GM18951 (cell line): ENCODE results near the gene RHOV.
"Not testable (repeated sequence)": the region's sequence is repeated elsewhere in the genome, so short reads cannot be mapped to it uniquely, and the experiment has no call there.

ENCODE experiments used
- POLR2A ChIP-seq: IDR thresholded peaks from 4 replicates; pipeline ENCODE4 v1.6.1; 2011; ENCODE audit warnings: mild to moderate bottlenecking; ENCODE audit not compliant: insufficient read length, insufficient read depth; ENCODE audit errors: extremely low read depth
- in situ Hi-C: fragments of 300-500 bp; cut with MboI; formaldehyde crosslinking; loops from one replicate; pipeline ENCODE4 v1.12.0; 2022; ENCODE audit warnings: low sequenced_read_pairs, mixed read lengths, inconsistent platforms; ENCODE audit not compliant: unreplicated experiment

RHOV gene

DNA sequence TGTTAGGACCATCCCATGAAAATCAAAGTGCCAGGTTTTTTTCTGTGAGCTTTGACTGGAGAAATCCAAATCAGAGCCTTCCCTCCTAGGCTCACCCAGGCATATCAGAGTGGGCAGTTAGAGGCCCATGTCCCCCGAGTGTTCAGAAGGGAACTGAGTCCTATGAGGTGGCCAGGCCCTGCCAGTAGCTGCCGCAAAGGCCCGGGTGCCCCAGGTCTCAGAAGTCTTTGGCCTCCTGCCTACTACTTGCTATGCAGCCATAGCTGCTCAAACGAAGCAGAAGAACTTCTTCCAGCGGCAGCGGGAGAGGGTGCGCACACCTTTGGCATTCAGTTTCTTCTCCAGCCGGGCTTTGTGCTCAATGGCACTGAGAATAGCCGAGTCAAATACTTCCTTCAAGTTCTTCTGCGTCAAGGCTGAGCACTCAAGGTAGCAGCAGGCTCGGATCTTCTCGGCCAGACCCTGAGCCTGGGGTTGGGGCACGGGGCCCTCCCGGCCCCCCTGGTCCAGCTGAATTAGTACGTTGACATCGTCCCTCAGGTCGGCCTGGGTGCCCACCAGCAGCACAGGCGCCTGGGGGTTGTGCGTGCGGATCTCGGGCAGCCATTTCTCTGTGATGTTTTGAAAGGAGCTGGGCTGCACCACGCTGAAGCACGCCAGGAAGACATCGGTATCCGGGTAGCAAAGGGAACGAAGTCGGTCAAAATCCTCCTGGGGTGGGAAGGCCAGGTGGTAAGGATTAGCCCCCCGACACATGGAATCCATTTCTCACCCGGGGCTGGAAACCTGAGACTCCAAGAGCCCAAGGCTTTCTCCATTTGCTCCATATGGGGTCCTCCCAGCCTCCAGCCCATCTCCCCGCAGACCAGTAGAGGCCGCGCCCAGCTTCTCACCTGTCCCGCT lies 992 bp downstream of the RHOV start:
- in situ Hi-C loops: no loop called here
- no peak for TF ChIP-seq POLR2A

DNA sequence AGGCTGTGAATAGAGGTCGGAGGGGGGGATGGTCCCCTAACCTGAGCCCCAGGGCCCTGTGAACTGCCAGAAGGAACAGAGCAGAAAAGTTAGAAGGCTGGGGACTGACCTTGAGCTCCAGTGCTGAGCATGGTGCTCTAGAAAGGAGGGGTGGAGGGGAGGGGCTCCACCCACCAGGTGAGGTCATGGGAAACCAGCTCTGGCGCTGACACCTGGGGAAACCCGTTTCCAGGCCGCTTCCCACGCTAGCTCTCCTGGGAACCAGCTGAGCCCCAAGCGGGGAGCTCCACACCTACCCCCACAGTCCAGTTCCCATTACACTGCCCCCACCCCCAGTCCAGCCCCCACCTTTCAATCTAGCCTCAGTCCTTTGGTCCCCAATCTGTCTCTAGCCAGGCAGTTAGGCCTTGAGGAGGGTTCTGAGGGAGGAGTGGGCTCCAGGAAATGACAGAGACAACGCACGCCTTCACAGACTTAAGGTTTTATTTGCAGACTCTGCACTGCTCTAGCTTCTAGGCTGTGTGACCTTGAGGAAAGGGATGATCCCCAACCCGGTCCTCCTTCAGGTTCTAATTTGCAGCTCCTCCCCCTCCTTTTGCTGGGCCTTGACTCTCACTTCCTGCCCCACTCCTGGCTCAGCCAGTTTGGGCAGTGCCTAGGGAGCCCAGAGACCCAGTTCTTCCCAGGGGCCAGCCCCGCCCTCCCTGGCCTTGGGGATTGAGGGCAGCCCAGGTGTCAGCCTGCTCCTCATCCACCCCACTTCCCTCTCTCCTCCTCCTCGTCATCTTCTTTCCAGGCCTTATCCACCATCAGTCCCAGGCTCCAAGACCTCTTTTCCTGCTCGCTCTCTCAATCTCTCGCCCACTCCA lies 2.1 kb downstream of the RHOV start:
- TF ChIP-seq POLR2A: no peak
- in situ Hi-C loops: no loop called here

DNA sequence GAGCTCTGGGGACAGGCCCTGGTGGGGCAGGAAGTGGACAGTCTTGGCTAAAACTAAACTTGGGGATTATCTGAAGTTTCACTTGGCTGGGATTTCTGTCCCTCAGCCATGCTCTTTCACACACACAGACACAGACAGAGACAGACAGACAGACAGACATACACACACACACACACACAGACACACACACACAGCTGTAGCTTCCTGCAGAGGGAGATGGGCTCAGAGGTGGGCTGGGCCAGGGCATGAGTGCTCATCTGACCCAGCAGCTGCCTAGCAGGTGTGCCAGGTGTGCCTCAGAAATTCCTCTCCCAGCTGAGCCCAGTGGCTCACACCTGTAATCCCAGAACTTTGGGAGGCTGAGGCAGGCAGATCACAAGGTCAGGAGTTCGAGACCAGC lies 3.3 kb downstream of the RHOV start:
- no peak for TF ChIP-seq POLR2A
- in situ Hi-C loops: no loop called here

DNA sequence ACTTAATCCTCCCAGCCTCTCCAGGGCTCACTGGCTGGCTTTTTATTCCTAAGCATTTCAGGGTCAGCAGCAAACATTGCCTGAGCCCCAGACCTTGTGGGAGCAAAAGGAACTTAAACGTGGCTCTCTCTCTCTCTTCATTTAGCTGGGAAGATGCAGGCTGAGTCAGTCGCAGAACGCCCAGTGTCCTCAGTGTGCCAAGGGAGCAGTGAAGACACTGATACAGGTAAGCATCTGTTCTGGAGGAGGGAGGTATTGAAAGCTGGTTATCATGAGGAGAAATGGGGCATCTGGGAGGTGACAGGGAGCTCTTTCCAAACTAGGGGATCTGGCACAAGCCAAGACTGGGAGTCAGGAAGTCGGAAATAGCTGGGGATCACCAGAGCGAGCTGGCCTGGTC lies 4.3 kb downstream of the RHOV start:
- in situ Hi-C loops: no loop called here

DNA sequence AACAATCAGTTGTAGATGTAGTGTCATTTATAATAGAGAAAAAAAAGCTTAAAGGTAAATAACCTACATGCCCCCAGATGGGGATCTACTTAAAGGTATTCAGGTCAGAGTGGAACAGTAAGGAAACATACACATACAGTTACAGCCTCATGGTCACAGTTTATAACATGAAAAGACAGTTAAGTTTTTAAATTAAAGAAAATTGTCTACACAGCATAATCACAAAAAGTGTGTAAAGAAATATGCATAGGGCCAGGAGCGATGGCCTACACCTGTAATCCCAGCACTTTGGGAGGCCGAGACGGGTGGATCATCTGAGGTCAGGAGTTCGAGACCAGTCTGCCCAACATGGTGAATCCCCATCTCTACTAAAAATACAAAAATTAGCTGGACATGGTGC lies 6.8 kb downstream of the RHOV start:
- in situ Hi-C loops: no loop called here
- TF ChIP-seq POLR2A: no peak

More for the DNA sequence above, 4.3 kb downstream of the RHOV start:
- TF ChIP-seq POLR2A: no peak

DNA sequence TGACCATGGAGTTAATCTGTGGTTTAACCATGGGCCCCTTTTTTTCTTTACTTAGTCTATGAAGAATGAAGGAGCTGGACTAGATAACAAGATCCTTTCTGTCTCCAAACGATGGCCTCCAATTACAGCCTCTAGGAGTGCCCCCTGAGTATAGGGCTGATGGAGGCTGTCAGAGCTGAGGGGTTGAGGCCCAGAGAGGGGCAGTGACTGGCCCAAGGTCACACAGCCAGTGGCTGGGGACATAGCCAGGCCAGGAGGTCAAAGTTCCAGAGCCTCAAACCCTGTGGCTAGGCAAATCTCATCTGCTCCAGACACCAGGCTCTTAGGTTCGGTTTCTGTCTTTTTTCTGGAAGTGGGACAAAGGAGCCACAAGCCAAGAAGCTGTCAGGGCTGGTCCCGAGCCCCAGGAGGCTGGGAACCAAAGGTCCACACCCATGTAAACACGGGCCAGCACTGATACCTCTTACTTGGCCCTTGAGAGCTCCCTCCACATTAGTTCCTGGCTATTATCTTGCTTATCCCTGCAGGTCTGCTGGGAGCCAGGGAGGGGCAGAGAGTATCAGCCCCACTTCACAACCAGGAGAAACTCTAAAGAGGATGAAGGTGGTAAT lies 10.3 kb downstream of the RHOV start:
- no peak for TF ChIP-seq POLR2A
- in situ Hi-C loops: no loop called here

DNA sequence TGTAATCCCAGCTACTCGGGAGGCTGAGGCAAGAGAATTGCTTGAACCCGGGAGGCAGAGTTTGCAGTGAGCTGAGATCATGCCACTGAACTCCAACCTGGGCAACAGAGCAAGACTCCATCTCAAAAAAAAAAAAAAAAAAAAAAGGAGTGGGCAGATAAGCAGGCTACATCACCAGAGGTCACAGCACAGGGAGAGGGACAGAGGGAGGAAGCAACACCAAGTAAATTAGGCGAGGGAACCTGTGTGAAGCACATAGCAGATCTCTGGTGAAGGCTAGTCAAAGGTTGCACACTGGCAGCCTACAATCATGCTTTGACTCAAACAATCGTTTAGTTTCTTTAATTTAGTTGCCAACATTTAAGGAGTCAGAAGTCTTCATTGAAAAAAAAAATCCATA lies 12.9 kb downstream of the RHOV start:
- in situ Hi-C loops: not testable (repeated sequence)

DNA sequence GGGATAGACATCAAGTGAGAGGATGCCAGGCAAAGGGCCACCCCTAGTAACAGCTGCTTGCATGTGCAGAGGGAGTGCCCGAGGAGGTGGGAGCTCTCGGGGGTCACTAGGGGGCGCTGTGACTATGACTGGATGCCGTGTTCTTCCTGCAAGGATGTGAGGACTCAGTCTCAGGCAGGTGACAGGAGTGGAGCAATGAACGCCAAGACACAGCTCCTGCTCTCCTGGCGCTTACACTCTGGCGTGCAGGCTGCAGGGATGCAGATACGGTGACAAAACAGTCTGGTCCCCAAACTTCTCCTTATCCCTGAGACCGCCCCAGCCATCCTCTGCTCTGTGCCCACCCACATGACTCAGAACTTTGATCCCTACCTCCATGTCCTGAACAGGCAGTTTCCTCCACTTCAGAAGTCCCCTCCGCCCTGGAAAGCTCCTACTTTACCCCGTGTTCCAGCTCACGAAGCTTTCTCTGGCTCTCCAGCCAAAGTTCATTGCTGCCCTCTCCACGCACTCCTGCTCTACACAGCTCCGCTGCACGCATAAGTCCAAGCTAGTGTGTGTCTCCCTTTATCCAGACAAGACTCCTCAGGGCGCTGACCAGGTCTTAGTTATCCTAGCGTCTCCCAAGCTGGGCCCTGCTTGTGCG lies 14.7 kb downstream of the RHOV start:
- in situ Hi-C loops: no loop called here
- TF ChIP-seq POLR2A: no peak

DNA sequence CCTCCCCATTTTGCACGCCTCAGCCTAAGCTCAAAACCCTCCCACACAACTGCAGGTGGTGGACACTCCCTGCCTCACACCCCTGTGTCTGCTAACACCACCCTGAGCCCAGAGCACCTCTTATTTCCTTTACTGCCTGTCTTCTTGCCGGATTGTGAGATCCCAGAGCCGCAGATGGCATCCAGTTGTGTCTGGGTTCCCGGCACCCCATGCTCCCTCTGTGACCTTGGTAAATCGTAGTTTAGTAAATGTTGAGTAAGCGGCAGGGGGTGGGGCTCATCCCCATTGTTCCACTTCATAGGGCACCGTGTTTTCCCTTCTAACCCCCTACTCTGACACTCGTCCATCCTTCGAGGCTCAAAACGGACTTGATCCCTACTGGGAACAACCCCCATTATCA lies 15.3 kb downstream of the RHOV start:
- in situ Hi-C loops: no loop called here
- TF ChIP-seq POLR2A: no peak

DNA sequence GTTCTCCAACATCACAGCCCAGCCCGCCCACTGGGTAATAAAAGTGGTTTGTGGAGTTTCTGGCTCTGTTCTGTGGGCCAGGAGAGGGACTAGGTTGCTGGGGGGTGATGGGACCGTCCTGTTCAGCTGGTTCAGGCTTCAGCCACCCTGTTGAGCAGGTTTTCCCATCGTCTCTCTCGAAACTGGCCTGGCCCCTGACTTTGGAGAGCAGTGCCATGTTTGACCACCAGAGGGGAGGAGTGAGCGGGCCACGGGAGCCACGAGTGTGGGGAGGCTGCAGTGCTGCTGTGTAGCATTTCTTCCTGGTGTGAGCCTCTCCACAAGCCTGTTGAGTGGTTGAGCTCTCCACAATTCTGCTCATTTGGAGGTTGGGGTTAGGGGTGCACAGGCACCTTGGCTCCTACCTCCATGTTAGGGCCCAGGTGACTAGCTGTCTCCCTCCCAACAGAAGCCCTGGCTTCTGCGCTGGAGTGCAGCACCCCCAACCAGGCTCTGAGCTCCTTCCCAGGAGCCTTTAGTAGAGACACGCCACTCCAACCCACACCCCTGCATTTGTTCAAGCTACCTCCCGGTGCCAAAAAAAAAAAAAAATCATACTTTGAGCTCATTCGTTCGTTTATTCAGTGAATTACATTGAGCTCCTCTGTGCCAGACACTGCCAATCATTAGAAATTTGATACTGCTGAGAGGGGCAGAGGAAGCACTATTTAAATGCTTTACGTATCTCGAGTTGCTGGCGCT lies 16.3 kb downstream of the RHOV start:
- in situ Hi-C loops: no loop called here
- no peak for TF ChIP-seq POLR2A

DNA sequence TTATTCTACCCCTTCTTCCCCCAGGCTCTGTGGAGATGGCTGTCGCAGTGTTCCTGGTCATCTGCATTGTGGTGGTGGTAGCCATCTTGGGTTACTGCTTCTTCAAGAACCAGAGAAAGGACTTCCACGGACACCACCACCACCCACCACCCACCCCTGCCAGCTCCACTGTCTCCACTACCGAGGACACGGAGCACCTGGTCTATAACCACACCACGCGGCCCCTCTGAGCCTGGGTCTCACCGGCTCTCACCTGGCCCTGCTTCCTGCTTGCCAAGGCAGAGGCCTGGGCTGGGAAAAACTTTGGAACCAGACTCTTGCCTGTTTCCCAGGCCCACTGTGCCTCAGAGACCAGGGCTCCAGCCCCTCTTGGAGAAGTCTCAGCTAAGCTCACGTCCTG lies 17.3 kb downstream of the RHOV start:
- in situ Hi-C loops: no loop called here
- no peak for TF ChIP-seq POLR2A

DNA sequence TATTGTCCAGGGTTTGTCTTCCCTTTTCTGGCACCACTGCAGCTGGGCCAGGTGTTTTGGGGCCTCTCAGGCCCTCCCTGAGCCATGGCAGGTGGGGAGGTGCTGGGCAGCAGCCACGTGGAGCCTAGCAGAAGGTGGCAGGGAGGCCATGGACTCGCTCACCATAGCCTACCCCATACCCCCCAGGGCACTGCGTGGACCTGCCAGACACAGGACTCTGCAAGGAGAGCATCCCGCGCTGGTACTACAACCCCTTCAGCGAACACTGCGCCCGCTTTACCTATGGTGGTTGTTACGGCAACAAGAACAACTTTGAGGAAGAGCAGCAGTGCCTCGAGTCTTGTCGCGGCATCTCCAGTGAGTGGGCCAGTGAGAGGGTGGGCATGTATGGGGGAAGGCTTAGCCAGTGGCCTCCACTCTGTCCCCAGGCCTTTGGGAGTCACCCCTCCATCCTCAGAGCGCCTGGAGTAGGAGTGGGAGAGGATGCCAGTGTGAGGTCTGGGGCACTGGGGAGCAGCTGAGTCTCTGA lies 18.3 kb downstream of the RHOV start:
- TF ChIP-seq POLR2A: no peak
- in situ Hi-C loops: no loop called here
